Heart right ventricle (tissue), 16 donors: ENCODE measurements around the gene SLIT1. TPM values are rescaled to one million over a fixed set of nuclear protein-coding genes. Genes with fewer than 3 reads are reported as not detected.

Experiments used
- ATAC-seq, 8 donors: fragments of 200-7000 bp; cut with Tn5 transposase; one replicate each; pipeline ENCODE4 v1.9.1; 2020; ENCODE audit warnings: mild to moderate bottlenecking in 8 of 8, moderate library complexity in 8 of 8, moderate number of reproducible peaks in 1 of 8
- DNase-seq, 2 donors: peaks; one replicate each; pipeline ENCODE4 v3.0.0-alpha.2; 2020
- H3K27ac ChIP-seq, 10 donors: fragments of 200-600 bp; sonication (generic) in 2 of 10; one replicate each; pipeline versions ENCODE4 v1.5.0 to v1.8.0; 2020 to 2022; ENCODE audit warnings: mild to moderate bottlenecking in 3 of 10
- H3K27me3 ChIP-seq, 7 donors: fragments of 200-600 bp; one replicate each; pipeline ENCODE4 v1.8.0; 2021 to 2022; ENCODE audit warnings: mild to moderate bottlenecking in 2 of 7
- H3K36me3 ChIP-seq, 9 donors: fragments of 200-600 bp; sonication (generic) in 1 of 9; one replicate each; pipeline versions ENCODE4 v1.5.0 to v1.8.0; 2020 to 2022; ENCODE audit warnings: mild to moderate bottlenecking in 2 of 9
- H3K4me1 ChIP-seq, 9 donors: fragments of 200-600 bp; sonication (generic) in 1 of 9; one replicate each; pipeline versions ENCODE4 v1.5.0 to v1.8.0; 2020 to 2022; ENCODE audit warnings: mild to moderate bottlenecking in 4 of 9
- H3K4me3 ChIP-seq, 10 donors: fragments of 200-600 bp; sonication (generic) in 2 of 10; one replicate each; pipeline versions ENCODE4 v1.5.0 to v1.8.0; 2020 to 2022; ENCODE audit warnings: mild to moderate bottlenecking in 7 of 10, moderate library complexity in 2 of 10
- H3K9me3 ChIP-seq, 11 donors: fragments of 200-600 bp in 10 of 11; sonication (generic) in 2 of 11; one replicate each; pipeline versions ENCODE4 v1.5.0 to v1.8.0; 2013 to 2022; ENCODE audit warnings: mild to moderate bottlenecking in 2 of 11, control low read depth in 1 of 11, moderate library complexity in 1 of 11
- WGBS, 2 donors: extraction: QIAGEN DNeasy Blood & Tissue Kit; methylation state at CpG; one replicate each; pipeline ENCODE4 v1.1.7; 2013; ENCODE audit warnings: inconsistent platforms in 1 of 2; 5-methylcytosine and 5-hydroxymethylcytosine counted together
- intact Hi-C, 10 donors: fragments of 100-400 bp; cut with DNase I; formaldehyde crosslinking; loops; one replicate each; pipeline versions ENCODE4 v1.11.1 to v1.14.2; 2022
- polyA plus RNA-seq, 2 donors: library from polyadenylated mRNA; stranded (reverse); fragments of 200-250 nt; gene quantifications; one replicate each; pipeline ENCODE4 v1.2.3, GENCODE V29; 2013
- total RNA-seq, 10 donors: library from RNA; stranded (reverse); fragmentation: NEBNext Ultra II Directional in 3 of 10; extraction: Animal tissue kit (Norgen Biotek cat#: 25700) in 3 of 10; gene quantifications; one replicate each; pipeline versions ENCODE4 v1.2.1 to v1.2.4, GENCODE V29; 2021 to 2023
- TF ChIP-seq, protein P1 (sequence below), 9 donors: fragments of 200-600 bp; sonication (generic) in 2 of 9; IDR thresholded peaks; one replicate each; pipeline versions ENCODE4 v1.5.0 to v1.8.0; 2021 to 2022; ENCODE audit warnings: antibody characterized with exemption in 9 of 9, mild to moderate bottlenecking in 5 of 9, moderate library complexity in 1 of 9
- donor health status: Arrhythmogenic right ventricular cardiomyopathy.
- donor health status: ischemic (EF 13 %, LVEDD 7.1; RV severe dilation, severe dysfunction).
- donor health status: healthy with polysubstance abuse.
- donor health status: DM: no; HTN: yes; CAD: no.
- donor health status: DM: no; HTN: no; CAD: no.
- donor health status: ischemic (EF 25% LVEDD 6.9; RV normal size, moderate dysfunction).
- donor health status: ischemic (EF 25% LVEDD 5.7; RV mildly dilated, moderate dysfunction).
- donor health status: healthy.
- donor health status: DM: yes; HTN: yes; CAD: no.
- donor health status: Ischemic cardiomyopathy.
- donor health status: ischemic (EF 35%, LVEDD 5.7; RV mildly dilated, moderate dysfunction).
- donor health status: nonischemic (EF 11% LVEDD 7.7; RV severe dilation, severe dysfunction).
- donor health status: DM: yes; HTN: yes; CAD: no.
- donor health status: PGD.
- donor health status: ischemic (EF 29% LVEDD 5.4; RV normal size, mild dysfunction).
- donor health status: nonischemic (EF 23%, LVEDD 6.1; RV moderate dilation, normal function).

Gene SLIT1
- total and polyA plus RNA-seq, 12 donors = 0.04 to 0.31 (median 0.13) TPM; not detected in 1

GRCh38 chr10:97074256-97075145 lies 111.3 kb downstream of the SLIT1 start:
- intact Hi-C loops = loop anchor here in 4 of 10 donors (2.0 to 5.0 kb wide), 3 partner anchors 43 to 136 kb away; no protein-coding TSS in a partner anchor

DNA sequence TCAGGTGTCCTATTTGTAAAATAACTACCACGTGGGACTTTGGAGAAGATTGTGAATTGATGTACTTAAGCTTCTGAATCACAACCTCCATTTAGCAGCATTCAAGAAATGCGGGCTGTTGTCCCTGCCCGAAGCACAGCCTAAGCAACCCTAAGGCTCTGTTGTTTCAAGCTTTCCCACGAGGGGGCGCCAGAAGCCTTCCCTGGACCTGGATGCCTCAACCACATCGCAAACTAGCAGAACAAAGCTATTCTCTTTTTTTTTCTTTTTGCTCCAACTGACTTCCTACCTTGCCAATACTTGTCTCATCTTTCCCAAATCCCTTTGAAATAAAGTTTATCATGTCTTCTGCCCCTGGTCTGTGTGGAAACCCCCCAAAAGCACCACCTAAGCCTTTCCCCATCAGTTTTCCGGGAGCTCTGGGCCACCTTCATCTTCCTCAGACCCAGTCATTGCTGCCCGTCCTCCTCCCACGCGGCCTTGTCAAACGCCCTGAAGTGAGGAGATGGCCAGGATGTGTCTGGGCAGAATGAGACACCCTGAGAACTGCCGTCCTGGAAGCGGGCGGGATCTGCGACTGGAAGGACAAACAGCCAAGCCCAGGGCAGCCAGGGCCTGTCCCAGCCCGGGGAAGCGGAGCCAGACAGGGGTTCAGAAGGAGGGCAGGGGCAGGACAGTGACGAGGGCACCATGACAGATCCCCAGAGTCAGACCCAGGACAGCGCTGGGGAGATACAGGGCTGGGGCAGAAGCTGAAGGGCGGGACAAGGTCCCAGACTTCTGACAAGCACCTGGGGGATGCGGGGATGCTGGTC lies 112.7 kb downstream of the SLIT1 start:
- H3K27me3 ChIP-seq = peaks cover 0 to 43% (median 18%) of the 10 kb centered on the region in 7 donors
- peaks cover 0 to 3% (median 0%) of the 10 kb centered on the region in 9 donors for H3K4me1 ChIP-seq
- H3K27ac ChIP-seq = no peak overlapping the region
- H3K9me3 ChIP-seq = peaks cover 0 to 6% (median 0%) of the 10 kb centered on the region in 11 donors
- intact Hi-C loops = loop anchor here (1.0 to 5.0 kb wide), 5 partner anchors 44 to 138 kb away; no protein-coding TSS in a partner anchor
- peak; percentile 67 to 90 (median 83) for ATAC-seq
- DNase-seq = peak; percentile 76 to 80
- TF ChIP-seq, protein P1, sequence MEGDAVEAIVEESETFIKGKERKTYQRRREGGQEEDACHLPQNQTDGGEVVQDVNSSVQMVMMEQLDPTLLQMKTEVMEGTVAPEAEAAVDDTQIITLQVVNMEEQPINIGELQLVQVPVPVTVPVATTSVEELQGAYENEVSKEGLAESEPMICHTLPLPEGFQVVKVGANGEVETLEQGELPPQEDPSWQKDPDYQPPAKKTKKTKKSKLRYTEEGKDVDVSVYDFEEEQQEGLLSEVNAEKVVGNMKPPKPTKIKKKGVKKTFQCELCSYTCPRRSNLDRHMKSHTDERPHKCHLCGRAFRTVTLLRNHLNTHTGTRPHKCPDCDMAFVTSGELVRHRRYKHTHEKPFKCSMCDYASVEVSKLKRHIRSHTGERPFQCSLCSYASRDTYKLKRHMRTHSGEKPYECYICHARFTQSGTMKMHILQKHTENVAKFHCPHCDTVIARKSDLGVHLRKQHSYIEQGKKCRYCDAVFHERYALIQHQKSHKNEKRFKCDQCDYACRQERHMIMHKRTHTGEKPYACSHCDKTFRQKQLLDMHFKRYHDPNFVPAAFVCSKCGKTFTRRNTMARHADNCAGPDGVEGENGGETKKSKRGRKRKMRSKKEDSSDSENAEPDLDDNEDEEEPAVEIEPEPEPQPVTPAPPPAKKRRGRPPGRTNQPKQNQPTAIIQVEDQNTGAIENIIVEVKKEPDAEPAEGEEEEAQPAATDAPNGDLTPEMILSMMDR (IDR thresholded peaks at IDR 0.05) = peak; percentile 78 to 97 (median 93)
- no peaks in the 10 kb centered on the region for H3K36me3 ChIP-seq
- no peak overlapping the region for H3K4me3 ChIP-seq
- WGBS, 2 donors = 41 to 44% methylated on average over 21 of the region's 21 CpGs

More at GRCh38 chr10:97074256-97075145, 111.3 kb downstream of the SLIT1 start:
- no peak for DNase-seq
- TF ChIP-seq, protein P1 (IDR thresholded peaks at IDR 0.05) = no peak
- peaks cover 0 to 3% (median 0%) of the 10 kb centered on the region in 9 donors for H3K4me1 ChIP-seq
- H3K27ac ChIP-seq = no peak overlapping the region
- H3K9me3 ChIP-seq = peaks cover 0 to 6% (median 0%) of the 10 kb centered on the region in 11 donors
- no peaks in the 10 kb centered on the region for H3K36me3 ChIP-seq
- peaks cover 0 to 44% (median 18%) of the 10 kb centered on the region in 7 donors for H3K27me3 ChIP-seq
- H3K4me3 ChIP-seq = no peak overlapping the region
- WGBS, 2 donors = 70 to 71% methylated on average over 15 of the region's 15 CpGs
- ATAC-seq = no peak

- TF ChIP-seq, protein P1 (IDR thresholded peaks at IDR 0.05) = no peak
- no peak for DNase-seq
- intact Hi-C loops = loop anchor here in 3 of 10 donors (5.0 kb wide), 1 partner anchor 46 kb away; no protein-coding TSS in a partner anchor
- ATAC-seq = no peak
- peaks cover 0 to 3% (median 0%) of the 10 kb centered on the region in 9 donors for H3K4me1 ChIP-seq
- H3K27ac ChIP-seq = no peak overlapping the region
- 81 to 90% methylated on average over 7 of the region's 7 CpGs for WGBS, 2 donors
- H3K27me3 ChIP-seq = peaks cover 0 to 48% (median 18%) of the 10 kb centered on the region in 7 donors
- peaks cover 0 to 6% (median 0%) of the 10 kb centered on the region in 11 donors for H3K9me3 ChIP-seq
- no peaks in the 10 kb centered on the region for H3K36me3 ChIP-seq
- no peak overlapping the region for H3K4me3 ChIP-seq
These were observed 114.3 kb downstream of the SLIT1 start for GRCh38 chr10:97071496-97071895.
